Vagina (tissue), 2 donors: ENCODE measurements around the gene RAB6C. TPM values are rescaled to one million over a fixed set of nuclear protein-coding genes. Genes with fewer than 3 reads are reported as not detected.
"Not testable (repeated sequence)": the region's sequence is repeated elsewhere in the genome, so short reads cannot be mapped to it uniquely, and the experiment has no call there.

Experiments
- DNase-seq, 2 donors: peaks; one replicate each; pipeline ENCODE4 v3.0.0-alpha.2; 2017; ENCODE audit errors: extremely low spot score in 2 of 2
- H3K27ac ChIP-seq: fragments of 200-600 bp; sonication (generic); one replicate; pipeline ENCODE4 v1.5.1; 2019
- H3K27me3 ChIP-seq: fragments of 200-600 bp; sonication (generic); one replicate; pipeline ENCODE4 v1.5.1; 2019
- H3K36me3 ChIP-seq, 2 donors: fragments of 200-600 bp; sonication (generic); one replicate each; pipeline ENCODE4 v1.5.1; 2017 to 2019
- H3K4me1 ChIP-seq: fragments of 200-600 bp; sonication (generic); one replicate; pipeline ENCODE4 v1.5.1; 2019
- H3K4me3 ChIP-seq, 2 donors: fragments of 200-600 bp; sonication (generic); 1 replicate in 1 of 2; 2 replicates in 1 of 2; pipeline ENCODE4 v1.5.1; 2016 to 2019
- H3K9me3 ChIP-seq: fragments of 200-600 bp; sonication (generic); one replicate; pipeline ENCODE4 v1.5.1; 2019
- CTCF ChIP-seq, 3 experiments: fragments of 450-650 bp in 2 of 3; fragments of 200-600 bp in 1 of 3; sonication (generic) in 1 of 3; IDR thresholded peaks; one replicate each; pipeline ENCODE4 v1.5.1; 2017 to 2019; ENCODE audit warnings: antibody characterized with exemption in 3 of 3, mild to moderate bottlenecking in 2 of 3, moderate library complexity in 2 of 3
- POLR2A ChIP-seq, 2 donors: fragments of 450-650 bp; IDR thresholded peaks; one replicate each; pipeline ENCODE4 v1.6.1; 2017; ENCODE audit warnings: antibody characterized with exemption in 2 of 2, mild to moderate bottlenecking in 2 of 2, moderate library complexity in 2 of 2
- POLR2AphosphoS5 ChIP-seq, 2 donors: sonication (generic); formaldehyde crosslinking; IDR thresholded peaks; one replicate each; pipeline ENCODE4 v1.9.0; 2017; ENCODE audit warnings: antibody characterized with exemption in 2 of 2, mild to moderate bottlenecking in 2 of 2, low read depth in 1 of 2; ENCODE audit not compliant: insufficient read depth in 1 of 2
- intact Hi-C: fragments of 100-400 bp; cut with DNase I; formaldehyde crosslinking; loops from one replicate; pipeline ENCODE4 v1.15.1; 2023
- total RNA-seq: library from RNA; depleted of rRNA; stranded (reverse); fragments of >200 nt; gene quantifications from one replicate; pipeline ENCODE4 v1.2.3, GENCODE V29; 2016

Gene RAB6C
- total RNA-seq, 1 donor from 2014 or later, result not detected

DNA sequence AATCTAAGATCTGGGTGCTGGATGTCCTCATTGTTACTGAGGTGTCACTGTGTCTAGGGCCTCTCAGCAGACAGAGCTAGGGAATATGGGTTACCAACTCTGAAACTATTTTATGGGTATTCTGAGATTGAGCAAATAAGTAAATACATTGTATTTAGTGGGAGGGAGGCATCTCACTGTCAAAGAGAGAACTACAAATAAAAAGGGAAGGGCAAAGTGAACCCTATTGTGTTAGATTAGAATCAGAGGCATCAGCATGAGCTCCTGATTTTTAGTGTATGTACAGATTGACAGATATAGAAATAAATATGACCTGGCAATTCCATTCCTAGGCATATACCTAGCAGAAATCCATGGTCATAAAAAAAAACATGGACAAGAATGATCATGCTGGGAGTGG lies 33.9 kb upstream of the RAB6C start:
- TF ChIP-seq POLR2AphosphoS5 (IDR thresholded peaks at IDR 0.05; ENCODE audit: insufficient read depth in 1 of 2, low read depth in 1 of 2) (no peak), CTCF (IDR thresholded peaks at IDR 0.05) (no peak), POLR2A (IDR thresholded peaks at IDR 0.05) (no peak)
- no peak overlapping the region for H3K4me3 ChIP-seq
- no peaks in the 10 kb centered on the region for H3K27me3 ChIP-seq
- H3K9me3 ChIP-seq, result no peaks in the 10 kb centered on the region
- no peak for DNase-seq
- no peaks in the 10 kb centered on the region for H3K36me3 ChIP-seq
- intact Hi-C loops, result no loop called here
- no peak overlapping the region for H3K27ac ChIP-seq
- no peaks in the 10 kb centered on the region for H3K4me1 ChIP-seq

DNA sequence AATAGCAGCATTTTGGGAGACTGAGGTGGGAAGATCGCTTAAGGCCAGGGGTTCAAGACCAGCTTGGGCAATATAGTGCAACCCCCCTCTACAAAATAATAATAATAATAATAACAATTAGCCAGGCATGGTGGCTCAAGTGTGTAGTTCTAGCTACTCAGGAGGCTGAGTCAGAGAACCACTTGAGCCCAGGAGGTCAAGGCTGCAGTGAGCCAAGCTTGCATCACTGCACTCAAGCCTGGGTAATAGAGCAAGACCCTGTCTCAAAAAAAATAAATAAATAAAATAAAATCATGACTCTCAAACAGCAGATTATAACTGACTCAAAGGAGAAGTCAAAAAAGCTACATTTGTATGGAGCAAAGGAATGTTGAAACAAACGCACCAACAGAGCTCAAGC lies 31.8 kb upstream of the RAB6C start:
- H3K4me3 ChIP-seq, DNase-seq, intact Hi-C loops, H3K9me3 ChIP-seq, H3K27ac ChIP-seq, H3K36me3 ChIP-seq, H3K27me3 ChIP-seq, H3K4me1 ChIP-seq: not testable (repeated sequence)

GRCh38 chr2:129956171-129956570 lies 23.3 kb upstream of the RAB6C start:
- H3K27me3 ChIP-seq, result not testable (repeated sequence)

DNA sequence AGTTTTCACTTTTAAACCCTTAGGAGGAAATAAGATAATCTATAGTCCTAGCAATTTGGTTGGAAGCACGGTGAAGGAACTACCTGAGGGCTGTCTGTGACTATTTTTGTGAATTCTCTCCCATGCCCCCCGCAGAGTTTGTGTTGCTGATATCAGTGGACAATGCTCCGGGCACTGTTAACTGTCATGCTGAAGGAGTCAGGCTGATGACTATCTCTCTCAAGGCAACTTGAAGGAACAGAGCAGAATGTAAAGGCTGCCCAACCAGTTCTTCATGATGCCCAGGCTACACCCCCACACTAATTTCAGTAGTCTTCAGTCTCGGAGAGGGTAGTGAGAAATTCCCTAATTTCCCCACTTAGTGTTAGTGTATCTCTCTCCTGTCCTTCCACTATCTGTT lies 21.6 kb upstream of the RAB6C start:
- Histone ChIP-seq H3K27me3 (no peaks in the 10 kb centered on the region), H3K27ac (no peak overlapping the region), H3K4me1 (no peaks in the 10 kb centered on the region), H3K36me3 (no peaks in the 10 kb centered on the region), H3K4me3 (no peak overlapping the region), H3K9me3 (no peaks in the 10 kb centered on the region)
- DNase-seq, result no peak
- no peak for TF ChIP-seq POLR2A (IDR thresholded peaks at IDR 0.05)
- TF ChIP-seq CTCF (IDR thresholded peaks at IDR 0.05), result no peak
- TF ChIP-seq POLR2AphosphoS5 (IDR thresholded peaks at IDR 0.05; ENCODE audit: insufficient read depth in 1 of 2, low read depth in 1 of 2), result no peak
- intact Hi-C loops, result no loop called here

More at GRCh38 chr2:129956171-129956570, 23.3 kb upstream of the RAB6C start:
- intact Hi-C loops, H3K4me1 ChIP-seq, H3K9me3 ChIP-seq, H3K4me3 ChIP-seq, H3K27ac ChIP-seq, DNase-seq, H3K36me3 ChIP-seq: not testable (repeated sequence)

DNA sequence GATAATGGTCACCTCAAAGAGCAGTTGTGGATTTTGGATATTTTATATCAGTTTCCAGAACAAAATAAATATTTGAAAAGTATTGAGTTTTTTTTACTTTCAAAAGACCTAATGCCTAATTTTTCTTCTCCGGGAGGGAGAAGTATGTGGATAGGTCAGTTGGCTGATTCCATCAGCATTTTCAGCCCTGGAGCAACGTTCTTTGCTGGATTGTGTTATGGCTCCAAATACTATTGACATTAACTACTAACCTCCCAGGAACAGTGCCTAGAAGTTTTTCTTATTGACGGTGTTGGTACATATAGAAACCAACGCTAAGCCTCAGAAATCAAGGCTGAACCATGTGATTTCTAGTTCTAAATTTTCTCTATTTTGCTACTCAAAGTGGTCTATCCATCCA lies 20.7 kb upstream of the RAB6C start:
- H3K4me1 ChIP-seq, H3K36me3 ChIP-seq, intact Hi-C loops, H3K4me3 ChIP-seq, H3K9me3 ChIP-seq, H3K27me3 ChIP-seq, H3K27ac ChIP-seq, DNase-seq: not testable (repeated sequence)

- H3K9me3 ChIP-seq, H3K4me1 ChIP-seq, intact Hi-C loops, H3K27ac ChIP-seq, H3K36me3 ChIP-seq, DNase-seq, H3K4me3 ChIP-seq, H3K27me3 ChIP-seq: not testable (repeated sequence)
These were observed 10.9 kb upstream of the RAB6C start for GRCh38 chr2:129968605-129969004.

GRCh38 chr2:129975016-129975774 lies 4.3 kb upstream of the RAB6C start:
- DNase-seq, result no peak
- no peaks in the 10 kb centered on the region for H3K4me1 ChIP-seq
- no peaks in the 10 kb centered on the region for H3K9me3 ChIP-seq
- no peaks in the 10 kb centered on the region for H3K36me3 ChIP-seq
- TF ChIP-seq POLR2AphosphoS5 (IDR thresholded peaks at IDR 0.05; ENCODE audit: insufficient read depth in 1 of 2, low read depth in 1 of 2) (no peak), CTCF (IDR thresholded peaks at IDR 0.05) (no peak), POLR2A (IDR thresholded peaks at IDR 0.05) (no peak)
- no peak overlapping the region for H3K27ac ChIP-seq
- no peak overlapping the region for H3K4me3 ChIP-seq
- no peaks in the 10 kb centered on the region for H3K27me3 ChIP-seq
- intact Hi-C loops, result no loop called here

GRCh38 chr2:129976969-129977368 lies 2.5 kb upstream of the RAB6C start:
- intact Hi-C loops, H3K4me1 ChIP-seq, H3K4me3 ChIP-seq, DNase-seq, H3K36me3 ChIP-seq, H3K27ac ChIP-seq, H3K9me3 ChIP-seq, H3K27me3 ChIP-seq: not testable (repeated sequence)
